Endothelial cell of umbilical vein (primary cell): ENCODE data around the gene FGFBP2. TPM values are rescaled to one million over a fixed set of nuclear protein-coding genes. Genes with fewer than 3 reads are reported as not detected.

Experiments used
- BruUV-seq: library from RNA; stranded (reverse); fragments of 400-500 nt; replicated peaks from 2 replicates; lab custom pipeline; 2021; lab: Mats Ljungman, UMichigan
- CTCF ChIA-PET: fragments of 300-600, 350-600 bp; sonication (Branson Sonifier 250); formaldehyde crosslinking; loops from one replicate; lab custom pipeline; 2021; ENCODE audit warnings: antibody characterized with exemption, inconsistent platforms; lab: Charles Lee
- POLR2A ChIA-PET: fragments of 300-600, 350-600 bp; sonication (Branson Sonifier 250); formaldehyde crosslinking; loops from one replicate; lab custom pipeline; 2021; ENCODE audit warnings: antibody characterized with exemption, inconsistent platforms; lab: Charles Lee
- DNase-seq: peaks from one replicate; pipeline ENCODE4 v3.0.0-alpha.2; 2011; ENCODE audit warnings: low read depth, low spot score
- FAIRE-seq: peaks from 2 replicates; lab custom pipeline; 2011; peaks lifted over from hg19 to GRCh38; lab: Jason Lieb, UNC
- H2AFZ ChIP-seq: 2 replicates; pipeline ENCODE4 v1.6.0; 2012; ENCODE audit warnings: low read depth, low read length, control low read depth, inconsistent platforms
- H3K27ac ChIP-seq: 2 replicates; pipeline ENCODE4 v1.5.1; 2011; ENCODE audit warnings: low read depth, mild to moderate bottlenecking, control low read depth, low read length, moderate library complexity; ENCODE audit not compliant: insufficient read depth
- H3K27me3 ChIP-seq, 2 experiments: 2 replicates each; pipeline versions ENCODE4 v1.6.0 to v1.6.1; 2011; ENCODE audit warnings: low read length in 2 of 2, mixed read lengths in 1 of 2; ENCODE audit not compliant: control insufficient read depth in 2 of 2, insufficient read depth in 2 of 2
- H3K36me3 ChIP-seq, 2 experiments: 2 replicates in 1 of 2; 3 replicates in 1 of 2; pipeline ENCODE4 v1.5.1; 2011; ENCODE audit warnings: low read length in 2 of 2, mild to moderate bottlenecking in 1 of 2, moderate library complexity in 1 of 2; ENCODE audit not compliant: control insufficient read depth in 2 of 2, insufficient read depth in 2 of 2; ENCODE audit errors: extremely low read depth in 1 of 2
- H3K4me1 ChIP-seq: 3 replicates; pipeline ENCODE4 v1.5.1; 2011; ENCODE audit warnings: mild to moderate bottlenecking, low read length; ENCODE audit not compliant: control insufficient read depth, insufficient read depth; ENCODE audit errors: extremely low read depth
- H3K4me2 ChIP-seq: 2 replicates; pipeline ENCODE4 v1.6.1; 2011; ENCODE audit warnings: low read length, control low read depth, mixed read lengths; ENCODE audit not compliant: insufficient read depth
- H3K4me3 ChIP-seq, 3 experiments: fragments of 200-600 bp in 1 of 3; sonication (generic), shearing (Covaris generic) in 1 of 3; replicated peaks in 1 of 3; 2 replicates each; pipeline ENCODE4 v1.5.1; 2011 to 2016; ENCODE audit warnings: control low read depth in 3 of 3, low read length in 3 of 3, mild to moderate bottlenecking in 2 of 3, inconsistent platforms in 1 of 3, low read depth in 1 of 3, moderate library complexity in 1 of 3; ENCODE audit not compliant: insufficient read depth in 1 of 3
- H3K79me2 ChIP-seq: 2 replicates; pipeline ENCODE4 v1.6.0; 2012; ENCODE audit warnings: low read length, inconsistent platforms; ENCODE audit not compliant: control insufficient read depth, insufficient read depth
- H3K9ac ChIP-seq: replicated peaks from 2 replicates; pipeline ENCODE3; 2011; ENCODE audit warnings: low read length, control low read depth; ENCODE audit not compliant: insufficient read depth; ENCODE audit errors: extremely low read depth
- H3K9me1 ChIP-seq: replicated peaks from 3 replicates; pipeline ENCODE4 v1.6.0; 2011; ENCODE audit warnings: mild to moderate bottlenecking, low read length; ENCODE audit not compliant: control insufficient read depth, insufficient read depth; ENCODE audit errors: extremely low read depth
- H3K9me3 ChIP-seq: replicated peaks from 2 replicates; pipeline ENCODE4 v1.5.1; 2012; ENCODE audit warnings: low read length, inconsistent platforms; ENCODE audit not compliant: control insufficient read depth, insufficient read depth
- H4K20me1 ChIP-seq: replicated peaks from 2 replicates; pipeline ENCODE3; 2011; ENCODE audit warnings: mild to moderate bottlenecking, low read length; ENCODE audit not compliant: control insufficient read depth, insufficient read depth; ENCODE audit errors: extremely low read depth
- EZH2 ChIP-seq: IDR thresholded peaks from 2 replicates; pipeline ENCODE4 v1.6.1; 2012; ENCODE audit warnings: borderline replicate concordance, low read depth, mild to moderate bottlenecking, moderate library complexity, low read length, inconsistent platforms; ENCODE audit not compliant: severe bottlenecking
- FOS ChIP-seq: IDR thresholded peaks from 2 replicates; pipeline ENCODE4 v1.6.1; 2011; ENCODE audit warnings: mild to moderate bottlenecking, low read length, moderate library complexity, borderline replicate concordance; ENCODE audit not compliant: insufficient read depth
- JUN ChIP-seq: IDR thresholded peaks from 2 replicates; pipeline ENCODE4 v1.6.1; 2011; ENCODE audit warnings: borderline replicate concordance, low read depth; ENCODE audit not compliant: insufficient read length, insufficient read depth
- MYC ChIP-seq: IDR thresholded peaks from one replicate; pipeline ENCODE4 v1.6.1; 2011; ENCODE audit warnings: mild to moderate bottlenecking, low read depth, low read length
- POLR2A ChIP-seq: IDR thresholded peaks from 2 replicates; pipeline ENCODE4 v1.6.1; 2012; ENCODE audit warnings: low read depth, mild to moderate bottlenecking, control low read depth, low read length
- dilution Hi-C: fragments of 300-500 bp; cut with MboI; formaldehyde crosslinking; loops from one replicate; pipeline ENCODE4 v1.15.0; 2019; ENCODE audit warnings: low sequenced_read_pairs; ENCODE audit not compliant: extremely low pct_ligation_motif_present
- intact Hi-C: fragments of 100-400 bp; cut with micrococcal nuclease; formaldehyde crosslinking; loops from one replicate; pipeline ENCODE4 v1.10.0; 2022
- polyA plus RNA-seq, 4 experiments: library from polyadenylated mRNA; depleted of rRNA in 3 of 4; stranded (reverse) in 3 of 4; unstranded in 1 of 4; fragments of >200 nt; gene quantifications; 2 replicates each; pipeline versions ENCODE4 v1.2.1 to v1.2.3, GENCODE V29; 2011 to 2012; ENCODE audit warnings: missing spikeins in 1 of 4
- total RNA-seq: library from RNA; stranded (reverse); gene quantifications from 2 replicates; pipeline ENCODE4 v1.2.3, GENCODE V29; 2021
- TF ChIP-seq, protein P1 (sequence below), 2 donors: IDR thresholded peaks; 1 replicate in 1 of 2; 2 replicates in 1 of 2; pipeline ENCODE4 v1.5.1; 2011; ENCODE audit warnings: low read length in 2 of 2, mild to moderate bottlenecking in 2 of 2, moderate library complexity in 2 of 2, control low read depth in 1 of 2, inconsistent platforms in 1 of 2, low read depth in 1 of 2; ENCODE audit not compliant: insufficient read depth in 1 of 2; ENCODE audit errors: extremely low read depth in 1 of 2

Gene FGFBP2
- total and polyA plus RNA-seq, 2 donors (not counting 3 experiments of a cell fraction or from before 2014, with no cell fraction given) = not detected

DNA sequence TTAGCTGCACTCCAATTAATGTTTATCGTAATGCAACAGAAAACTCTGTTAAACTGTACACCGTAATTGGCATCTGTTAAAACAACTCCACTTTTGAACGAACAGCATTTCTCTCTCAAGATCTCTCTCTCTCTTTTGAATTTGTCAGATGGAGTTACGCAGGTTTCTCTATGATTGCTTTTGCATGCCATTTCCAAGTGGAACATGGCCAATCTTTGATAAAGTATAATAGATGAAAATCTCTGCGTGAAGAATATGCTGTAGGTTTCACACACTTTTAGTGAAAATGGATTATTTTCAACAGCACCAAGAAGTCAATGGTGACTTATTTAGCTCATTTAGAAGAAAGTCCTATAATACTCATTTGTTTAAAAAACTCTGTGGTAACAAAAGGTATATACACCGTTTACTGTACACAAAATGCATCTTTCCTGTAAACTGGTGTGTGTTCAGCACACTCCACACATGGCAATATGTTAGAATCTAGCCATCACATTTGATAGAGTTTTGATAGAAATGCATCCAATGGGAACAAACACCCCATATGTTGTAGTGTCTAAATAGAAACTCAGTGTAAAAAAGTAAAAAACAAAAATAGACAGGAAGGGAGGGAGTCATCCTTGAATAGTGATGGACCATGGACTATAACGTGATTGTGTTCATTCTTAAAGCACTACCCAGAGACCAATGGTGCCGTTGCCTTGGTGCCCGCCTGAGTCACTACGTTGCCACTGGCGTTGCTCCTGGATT, 5.8 kb upstream of the FGFBP2 start:
- no peaks in the 10 kb centered on the region for H3K36me3 ChIP-seq
- TF ChIP-seq EZH2 (no peak), JUN (no peak), FOS (no peak), MYC (no peak), POLR2A (no peak)
- TF ChIP-seq, protein P1, sequence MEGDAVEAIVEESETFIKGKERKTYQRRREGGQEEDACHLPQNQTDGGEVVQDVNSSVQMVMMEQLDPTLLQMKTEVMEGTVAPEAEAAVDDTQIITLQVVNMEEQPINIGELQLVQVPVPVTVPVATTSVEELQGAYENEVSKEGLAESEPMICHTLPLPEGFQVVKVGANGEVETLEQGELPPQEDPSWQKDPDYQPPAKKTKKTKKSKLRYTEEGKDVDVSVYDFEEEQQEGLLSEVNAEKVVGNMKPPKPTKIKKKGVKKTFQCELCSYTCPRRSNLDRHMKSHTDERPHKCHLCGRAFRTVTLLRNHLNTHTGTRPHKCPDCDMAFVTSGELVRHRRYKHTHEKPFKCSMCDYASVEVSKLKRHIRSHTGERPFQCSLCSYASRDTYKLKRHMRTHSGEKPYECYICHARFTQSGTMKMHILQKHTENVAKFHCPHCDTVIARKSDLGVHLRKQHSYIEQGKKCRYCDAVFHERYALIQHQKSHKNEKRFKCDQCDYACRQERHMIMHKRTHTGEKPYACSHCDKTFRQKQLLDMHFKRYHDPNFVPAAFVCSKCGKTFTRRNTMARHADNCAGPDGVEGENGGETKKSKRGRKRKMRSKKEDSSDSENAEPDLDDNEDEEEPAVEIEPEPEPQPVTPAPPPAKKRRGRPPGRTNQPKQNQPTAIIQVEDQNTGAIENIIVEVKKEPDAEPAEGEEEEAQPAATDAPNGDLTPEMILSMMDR (IDR thresholded peaks at IDR 0.05; ENCODE audit: extremely low read depth in 1 of 2, insufficient read depth in 1 of 2, low read depth in 1 of 2, low read length in 2 of 2) = no peak
- ChIA-PET CTCF (no interaction called here), POLR2A (no interaction called here)
- no peaks in the 10 kb centered on the region for H3K79me2 ChIP-seq
- DNase-seq (no peak), FAIRE-seq (no peak)
- H3K4me2 ChIP-seq = no peak overlapping the region
- H3K27ac ChIP-seq = no peak overlapping the region
- no peaks in the 10 kb centered on the region for H3K9me1 ChIP-seq
- dilution Hi-C loops = no loop called here
- no peaks in the 10 kb centered on the region for H3K4me1 ChIP-seq
- H3K9me3 ChIP-seq = no peaks in the 10 kb centered on the region
- H3K27me3 ChIP-seq = no peaks in the 10 kb centered on the region
- no TSS peak for BruUV-seq
- no peaks in the 10 kb centered on the region for H4K20me1 ChIP-seq
- no peak overlapping the region for H3K9ac ChIP-seq
- intact Hi-C loops = no loop called here
- H2AFZ ChIP-seq = no peak overlapping the region
- no peak overlapping the region for H3K4me3 ChIP-seq
